Nephron progenitor cell (in vitro differentiated cells): Measurements from ENCODE around the gene PANK1.
A peak's percentile ranks its signal among the peaks of the same experiment; 100 is the strongest.
"Not testable (repeated sequence)": the region's sequence is repeated elsewhere in the genome, so short reads cannot be mapped to it uniquely, and the experiment has no call there.

Experiments used
- DNase-seq: peaks from one replicate; pipeline ENCODE4 v3.0.0; 2021
- H3K27ac Mint-ChIP-seq: 2 replicates; pipeline ENCODE4 v1.8.0; 2021; ENCODE audit warnings: mild to moderate bottlenecking, moderate library complexity, mixed read lengths
- H3K27me3 Mint-ChIP-seq: 2 replicates; pipeline ENCODE4 v1.8.0; 2021; ENCODE audit warnings: mild to moderate bottlenecking, low read depth, mixed read lengths; ENCODE audit not compliant: poor library complexity
- H3K36me3 Mint-ChIP-seq: 2 replicates; pipeline ENCODE4 v1.8.0; 2021; ENCODE audit warnings: low read depth, mixed read lengths
- H3K4me1 Mint-ChIP-seq: 2 replicates; pipeline ENCODE4 v1.8.0; 2021; ENCODE audit warnings: mixed read lengths
- H3K4me3 Mint-ChIP-seq: 2 replicates; pipeline ENCODE4 v1.8.0; 2021; ENCODE audit warnings: mild to moderate bottlenecking, moderate library complexity, mixed read lengths
- H3K9me3 Mint-ChIP-seq: 2 replicates; pipeline ENCODE4 v1.8.0; 2021; ENCODE audit warnings: mild to moderate bottlenecking, moderate library complexity, mixed read lengths
- CTCF ChIP-seq: fragments of 200-600 bp; sonication (generic); IDR thresholded peaks from 2 replicates; pipeline ENCODE4 v1.5.0; 2021; ENCODE audit warnings: antibody characterized with exemption

Gene PANK1

GRCh38 chr10:89622151-89622550 lies 22.9 kb downstream of the PANK1 start:
- Mint-ChIP-seq H3K27me3 (peaks cover 4% of the 10 kb centered on the region), H3K4me1 (peaks cover 5% of the 10 kb centered on the region), H3K9me3 (peaks cover 77% of the 10 kb centered on the region), H3K36me3 (peaks cover 98% of the 10 kb centered on the region), H3K27ac (no peak overlapping the region), H3K4me3 (no peak overlapping the region)
- no peak for DNase-seq
- no peak for TF ChIP-seq CTCF

- peaks cover 96% of the 10 kb centered on the region for H3K36me3 Mint-ChIP-seq
- peaks cover 5% of the 10 kb centered on the region for H3K4me1 Mint-ChIP-seq
- peaks cover 4% of the 10 kb centered on the region for H3K27me3 Mint-ChIP-seq
- H3K27ac Mint-ChIP-seq = no peak overlapping the region
- no peak for TF ChIP-seq CTCF
- peaks cover 80% of the 10 kb centered on the region for H3K9me3 Mint-ChIP-seq
- no peak for DNase-seq
- no peak overlapping the region for H3K4me3 Mint-ChIP-seq
Measured at GRCh38 chr10:89621438-89621837, 23.6 kb downstream of the PANK1 start.

- not testable (repeated sequence) for H3K4me1 Mint-ChIP-seq, H3K27me3 Mint-ChIP-seq, H3K4me3 Mint-ChIP-seq, H3K27ac Mint-ChIP-seq
- DNase-seq = peak; percentile 4
- Mint-ChIP-seq H3K9me3 (peaks cover 77% of the 10 kb centered on the region), H3K36me3 (peaks cover 93% of the 10 kb centered on the region)
Measured at GRCh38 chr10:89620296-89620695, 24.7 kb downstream of the PANK1 start.

GRCh38 chr10:89615824-89616223 lies 29.2 kb downstream of the PANK1 start:
- no peak for DNase-seq
- no peak for TF ChIP-seq CTCF
- Mint-ChIP-seq H3K27me3 (no peaks in the 10 kb centered on the region), H3K4me3 (no peak overlapping the region), H3K9me3 (peaks cover 44% of the 10 kb centered on the region), H3K36me3 (peaks cover 77% of the 10 kb centered on the region), H3K27ac (no peak overlapping the region), H3K4me1 (no peaks in the 10 kb centered on the region)

- H3K4me3 Mint-ChIP-seq = no peak overlapping the region
- peaks cover 37% of the 10 kb centered on the region for H3K9me3 Mint-ChIP-seq
- no peaks in the 10 kb centered on the region for H3K4me1 Mint-ChIP-seq
- no peaks in the 10 kb centered on the region for H3K27me3 Mint-ChIP-seq
- no peak for TF ChIP-seq CTCF
- H3K36me3 Mint-ChIP-seq = peaks cover 77% of the 10 kb centered on the region
- H3K27ac Mint-ChIP-seq = no peak overlapping the region
- DNase-seq = no peak
Measured at GRCh38 chr10:89615112-89615511, 29.9 kb downstream of the PANK1 start.

- Mint-ChIP-seq H3K27me3 (no peaks in the 10 kb centered on the region), H3K4me1 (no peaks in the 10 kb centered on the region), H3K9me3 (peaks cover 22% of the 10 kb centered on the region), H3K36me3 (peaks cover 77% of the 10 kb centered on the region), H3K27ac (no peak overlapping the region), H3K4me3 (no peak overlapping the region)
- no peak for DNase-seq
- no peak for TF ChIP-seq CTCF
Measured at GRCh38 chr10:89613582-89613981, 31.5 kb downstream of the PANK1 start.
